ENCODE results near the gene AGPAT1. TPM values are rescaled to one million over a fixed set of nuclear protein-coding genes. Genes with fewer than 3 reads are reported as not detected.
"Not testable (repeated sequence)": the region's sequence is repeated elsewhere in the genome, so short reads cannot be mapped to it uniquely, and the experiment has no call there.

The AGPAT1 gene
- total RNA-seq, 2 donors from 2014 or later: 22.7 to 54.2 TPM

- Mint-ChIP-seq H3K36me3 (ENCODE audit: low read depth) (no peaks in the 10 kb centered on the region), H3K27ac (peak overlapping the region; percentile 39), H3K27me3 (no peaks in the 10 kb centered on the region), H3K4me3 (no peak overlapping the region), H3K4me1 (peaks cover 10% of the 10 kb centered on the region)
- DNase-seq (no peak), ATAC-seq (no peak)
- no peaks in the 10 kb centered on the region for H3K9me3 ChIP-seq (ENCODE audit: control insufficient read depth, low read length, poor library complexity, severe bottlenecking)
Observed at GRCh38 chr6:32212076-32212760, 36.3 kb upstream of the AGPAT1 start.

- peak overlapping the region; percentile 39 for H3K27ac Mint-ChIP-seq
- ATAC-seq; H3K36me3 Mint-ChIP-seq (ENCODE audit: low read depth); H3K9me3 ChIP-seq (ENCODE audit: control insufficient read depth, low read length, poor library complexity, severe bottlenecking); H3K4me3 Mint-ChIP-seq; H3K4me1 Mint-ChIP-seq; DNase-seq; H3K27me3 Mint-ChIP-seq: not testable (repeated sequence)
Observed at GRCh38 chr6:32211432-32211831, 35.5 kb upstream of the AGPAT1 start.

- ATAC-seq: no peak
- Mint-ChIP-seq H3K4me1 (peaks cover 8% of the 10 kb centered on the region), H3K4me3 (no peak overlapping the region), H3K27ac (no peak overlapping the region), H3K36me3 (ENCODE audit: low read depth) (no peaks in the 10 kb centered on the region), H3K27me3 (no peaks in the 10 kb centered on the region)
- DNase-seq: no peak
- no peaks in the 10 kb centered on the region for H3K9me3 ChIP-seq (ENCODE audit: control insufficient read depth, low read length, poor library complexity, severe bottlenecking)
Observed at GRCh38 chr6:32210191-32210601, 34.3 kb upstream of the AGPAT1 start.

GRCh38 chr6:32208996-32209395, 33.1 kb upstream of the AGPAT1 start:
- DNase-seq (no peak), ATAC-seq (no peak)
- no peak overlapping the region for H3K4me3 Mint-ChIP-seq
- H3K27me3 Mint-ChIP-seq: peaks cover 4% of the 10 kb centered on the region
- no peak overlapping the region for H3K27ac Mint-ChIP-seq
- H3K9me3 ChIP-seq (ENCODE audit: control insufficient read depth, low read length, poor library complexity, severe bottlenecking): no peaks in the 10 kb centered on the region
- H3K36me3 Mint-ChIP-seq (ENCODE audit: low read depth): peaks cover 2% of the 10 kb centered on the region
- H3K4me1 Mint-ChIP-seq: peaks cover 6% of the 10 kb centered on the region

GRCh38 chr6:32204268-32204715, 28.4 kb upstream of the AGPAT1 start:
- DNase-seq: no peak
- H3K9me3 ChIP-seq (ENCODE audit: control insufficient read depth, low read length, poor library complexity, severe bottlenecking): no peaks in the 10 kb centered on the region
- peaks cover 2% of the 10 kb centered on the region for H3K36me3 Mint-ChIP-seq (ENCODE audit: low read depth)
- H3K4me1 Mint-ChIP-seq: peaks cover 2% of the 10 kb centered on the region
- H3K27ac Mint-ChIP-seq: no peak overlapping the region
- peaks cover 4% of the 10 kb centered on the region for H3K27me3 Mint-ChIP-seq
- no peak overlapping the region for H3K4me3 Mint-ChIP-seq
- ATAC-seq: no peak

- H3K4me3 Mint-ChIP-seq: no peak overlapping the region
- ATAC-seq (no peak), DNase-seq (no peak)
- peaks cover 2% of the 10 kb centered on the region for H3K36me3 Mint-ChIP-seq (ENCODE audit: low read depth)
- H3K27me3 Mint-ChIP-seq: peaks cover 4% of the 10 kb centered on the region
- no peak overlapping the region for H3K27ac Mint-ChIP-seq
- H3K4me1 Mint-ChIP-seq: peaks cover 2% of the 10 kb centered on the region
- no peaks in the 10 kb centered on the region for H3K9me3 ChIP-seq (ENCODE audit: control insufficient read depth, low read length, poor library complexity, severe bottlenecking)
Observed at GRCh38 chr6:32203426-32204267, 27.8 kb upstream of the AGPAT1 start.

GRCh38 chr6:32202186-32202585, 26.3 kb upstream of the AGPAT1 start:
- Mint-ChIP-seq H3K4me1 (peaks cover 2% of the 10 kb centered on the region), H3K27me3 (peaks cover 4% of the 10 kb centered on the region), H3K4me3 (no peak overlapping the region), H3K27ac (no peak overlapping the region), H3K36me3 (ENCODE audit: low read depth) (peaks cover 2% of the 10 kb centered on the region)
- ATAC-seq (no peak), DNase-seq (no peak)
- no peaks in the 10 kb centered on the region for H3K9me3 ChIP-seq (ENCODE audit: control insufficient read depth, low read length, poor library complexity, severe bottlenecking)

GRCh38 chr6:32200711-32201475, 25.0 kb upstream of the AGPAT1 start:
- peaks cover 2% of the 10 kb centered on the region for H3K36me3 Mint-ChIP-seq (ENCODE audit: low read depth)
- no peaks in the 10 kb centered on the region for H3K9me3 ChIP-seq (ENCODE audit: control insufficient read depth, low read length, poor library complexity, severe bottlenecking)
- peaks cover 4% of the 10 kb centered on the region for H3K27me3 Mint-ChIP-seq
- no peak overlapping the region for H3K27ac Mint-ChIP-seq
- peaks cover 11% of the 10 kb centered on the region for H3K4me1 Mint-ChIP-seq
- H3K4me3 Mint-ChIP-seq: no peak overlapping the region
- DNase-seq (no peak), ATAC-seq (no peak)

- peaks cover 23% of the 10 kb centered on the region for H3K4me1 Mint-ChIP-seq
- H3K27ac Mint-ChIP-seq: no peak overlapping the region
- ATAC-seq (no peak), DNase-seq (no peak)
- peak overlapping the region; percentile 57 for H3K4me3 Mint-ChIP-seq
- H3K27me3 Mint-ChIP-seq: no peaks in the 10 kb centered on the region
- no peaks in the 10 kb centered on the region for H3K36me3 Mint-ChIP-seq (ENCODE audit: low read depth)
- no peaks in the 10 kb centered on the region for H3K9me3 ChIP-seq (ENCODE audit: control insufficient read depth, low read length, poor library complexity, severe bottlenecking)
Observed at GRCh38 chr6:32198866-32199265, 23.0 kb upstream of the AGPAT1 start.

- Mint-ChIP-seq H3K4me1 (peaks cover 29% of the 10 kb centered on the region), H3K27ac (no peak overlapping the region), H3K4me3 (peak overlapping the region; percentile 57), H3K27me3 (no peaks in the 10 kb centered on the region), H3K36me3 (ENCODE audit: low read depth) (no peaks in the 10 kb centered on the region)
- DNase-seq: no peak
- H3K9me3 ChIP-seq (ENCODE audit: control insufficient read depth, low read length, poor library complexity, severe bottlenecking): no peaks in the 10 kb centered on the region
- no peak for ATAC-seq
Observed at GRCh38 chr6:32198345-32198696, 22.4 kb upstream of the AGPAT1 start.

- ATAC-seq: no peak
- Mint-ChIP-seq H3K36me3 (ENCODE audit: low read depth) (no peaks in the 10 kb centered on the region), H3K27me3 (no peaks in the 10 kb centered on the region), H3K4me1 (peaks cover 34% of the 10 kb centered on the region), H3K4me3 (peak overlapping the region; percentile 92), H3K27ac (peak overlapping the region; percentile 94)
- H3K9me3 ChIP-seq (ENCODE audit: control insufficient read depth, low read length, poor library complexity, severe bottlenecking): no peaks in the 10 kb centered on the region
- DNase-seq: no peak
Observed at GRCh38 chr6:32196682-32197616, 21.1 kb upstream of the AGPAT1 start.

GRCh38 chr6:32195902-32196681, 20.2 kb upstream of the AGPAT1 start:
- Mint-ChIP-seq H3K4me1 (peaks cover 40% of the 10 kb centered on the region), H3K27ac (peak overlapping the region; percentile 94), H3K36me3 (ENCODE audit: low read depth) (peaks cover 7% of the 10 kb centered on the region), H3K27me3 (no peaks in the 10 kb centered on the region), H3K4me3 (peak overlapping the region; percentile 92)
- no peaks in the 10 kb centered on the region for H3K9me3 ChIP-seq (ENCODE audit: control insufficient read depth, low read length, poor library complexity, severe bottlenecking)
- ATAC-seq (peak; percentile 84), DNase-seq (peak in 2 of 3 donors; percentile 40)

Measured in T-helper 17 cell (primary cell).